ENCODE data around the gene ING3.

The ING3 gene

DNA sequence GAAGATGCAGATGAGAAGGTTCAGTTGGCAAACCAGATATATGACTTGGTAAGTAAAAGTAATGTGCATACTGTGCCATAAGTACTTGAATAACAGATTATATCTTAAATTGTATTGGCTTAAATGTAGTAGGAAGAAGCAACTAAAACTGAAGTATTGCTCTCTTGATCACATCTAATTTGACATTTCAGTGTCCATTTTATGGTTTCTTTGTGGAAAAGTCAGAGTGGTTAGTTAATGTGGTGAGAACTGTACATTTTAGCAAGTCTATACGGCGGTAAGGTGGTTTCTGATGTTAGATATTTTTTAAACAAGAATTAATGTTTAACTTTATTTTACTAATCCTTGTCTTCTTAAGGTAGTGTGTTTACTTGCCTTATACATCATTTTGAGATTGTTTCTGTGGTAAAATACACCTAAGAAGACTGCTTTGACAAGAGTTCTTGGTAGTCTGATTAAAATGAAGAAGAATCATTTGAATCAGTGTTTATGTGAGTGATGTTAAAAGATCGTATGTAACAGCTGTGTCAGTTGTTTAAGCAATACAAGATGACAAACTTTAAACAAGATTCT is 5.1 kb downstream of the ING3 start (continued):
- TF ChIP-seq, protein P1, sequence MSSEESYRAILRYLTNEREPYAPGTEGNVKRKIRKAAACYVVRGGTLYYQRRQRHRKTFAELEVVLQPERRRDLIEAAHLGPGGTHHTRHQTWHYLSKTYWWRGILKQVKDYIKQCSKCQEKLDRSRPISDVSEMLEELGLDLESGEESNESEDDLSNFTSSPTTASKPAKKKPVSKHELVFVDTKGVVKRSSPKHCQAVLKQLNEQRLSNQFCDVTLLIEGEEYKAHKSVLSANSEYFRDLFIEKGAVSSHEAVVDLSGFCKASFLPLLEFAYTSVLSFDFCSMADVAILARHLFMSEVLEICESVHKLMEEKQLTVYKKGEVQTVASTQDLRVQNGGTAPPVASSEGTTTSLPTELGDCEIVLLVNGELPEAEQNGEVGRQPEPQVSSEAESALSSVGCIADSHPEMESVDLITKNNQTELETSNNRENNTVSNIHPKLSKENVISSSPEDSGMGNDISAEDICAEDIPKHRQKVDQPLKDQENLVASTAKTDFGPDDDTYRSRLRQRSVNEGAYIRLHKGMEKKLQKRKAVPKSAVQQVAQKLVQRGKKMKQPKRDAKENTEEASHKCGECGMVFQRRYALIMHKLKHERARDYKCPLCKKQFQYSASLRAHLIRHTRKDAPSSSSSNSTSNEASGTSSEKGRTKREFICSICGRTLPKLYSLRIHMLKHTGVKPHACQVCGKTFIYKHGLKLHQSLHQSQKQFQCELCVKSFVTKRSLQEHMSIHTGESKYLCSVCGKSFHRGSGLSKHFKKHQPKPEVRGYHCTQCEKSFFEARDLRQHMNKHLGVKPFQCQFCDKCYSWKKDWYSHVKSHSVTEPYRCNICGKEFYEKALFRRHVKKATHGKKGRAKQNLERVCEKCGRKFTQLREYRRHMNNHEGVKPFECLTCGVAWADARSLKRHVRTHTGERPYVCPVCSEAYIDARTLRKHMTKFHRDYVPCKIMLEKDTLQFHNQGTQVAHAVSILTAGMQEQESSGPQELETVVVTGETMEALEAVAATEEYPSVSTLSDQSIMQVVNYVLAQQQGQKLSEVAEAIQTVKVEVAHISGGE (tag by site-specific recombination; conservative IDR thresholded peaks at IDR 0.05; ENCODE audit: low read depth), result no peak
- no peak for TF ChIP-seq KLF9 (tag by site-specific recombination; IDR thresholded peaks at IDR 0.05; ENCODE audit: low read depth)

DNA sequence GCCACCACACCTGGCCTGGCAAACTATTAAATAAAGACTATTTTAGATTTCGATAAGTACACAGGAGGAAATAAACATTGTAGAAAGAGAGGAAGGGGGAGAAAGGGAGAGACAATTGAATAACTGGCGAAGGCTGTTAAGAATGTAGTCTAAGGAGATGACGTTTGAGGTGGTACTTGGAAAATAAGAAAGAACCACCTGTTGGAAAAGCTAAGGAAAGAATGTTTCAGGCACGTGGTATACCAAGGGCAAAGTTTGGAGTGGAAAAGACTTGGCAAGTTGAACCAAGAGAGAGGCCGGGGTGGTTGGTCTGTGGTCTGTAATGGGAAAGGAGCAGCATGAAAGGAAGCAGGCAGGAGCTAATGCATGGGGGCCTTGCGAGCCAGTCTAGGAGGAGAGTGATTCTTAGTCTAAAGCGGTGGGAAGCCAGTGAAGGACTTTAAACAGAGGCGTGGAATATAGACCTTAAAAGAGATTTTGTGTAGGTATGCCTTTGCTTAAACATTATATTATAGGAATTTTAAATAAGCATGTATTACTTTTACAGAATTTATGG is 9.4 kb downstream of the ING3 start:
- Histone ChIP-seq H3K27ac (ENCODE audit: extremely low read depth, low read depth, low read length) (no peak overlapping the region), H3K9me3 (ENCODE audit: control insufficient read depth, insufficient read depth, low read depth, low read length) (no peaks in the 10 kb centered on the region), H3K4me1 (ENCODE audit: control insufficient read depth, insufficient read depth, low read length) (peaks cover 5% of the 10 kb centered on the region), H3K4me3 (ENCODE audit: low read depth, low read length) (no peak overlapping the region), H3K36me3 (ENCODE audit: control insufficient read depth in 2 of 2, insufficient read depth in 1 of 2, low read length in 2 of 2) (peaks cover 14 to 26% of the 10 kb centered on the region in 2 experiments)
- ChIA-PET CTCF (interaction anchor here (2.0 kb wide), 1 partner anchor 154 kb away, joined by 4 read pairs; no protein-coding TSS in a partner anchor), POLR2A (interaction anchor here (2.7 kb wide), 1 partner anchor 9 kb away, joined by 11 read pairs; the partner anchor contains the start of gene ING3)
- TF ChIP-seq SCRT2 (tag by site-specific recombination; IDR thresholded peaks at IDR 0.05) (peak; percentile 88), SCRT1 (tag by site-specific recombination; IDR thresholded peaks at IDR 0.05; ENCODE audit: borderline replicate concordance) (peak; percentile 73), ZNF664 (tag by site-specific recombination; IDR thresholded peaks at IDR 0.05) (0 out of 2 replicates have a peak, but pooled peaks have one; percentile 29), ZBTB17 (tag by site-specific recombination; IDR thresholded peaks at IDR 0.05) (0 out of 2 replicates have a peak, but pooled peaks have one; percentile 13), ZNF335 (tag by site-specific recombination; conservative IDR thresholded peaks at IDR 0.05) (no peak)

DNA sequence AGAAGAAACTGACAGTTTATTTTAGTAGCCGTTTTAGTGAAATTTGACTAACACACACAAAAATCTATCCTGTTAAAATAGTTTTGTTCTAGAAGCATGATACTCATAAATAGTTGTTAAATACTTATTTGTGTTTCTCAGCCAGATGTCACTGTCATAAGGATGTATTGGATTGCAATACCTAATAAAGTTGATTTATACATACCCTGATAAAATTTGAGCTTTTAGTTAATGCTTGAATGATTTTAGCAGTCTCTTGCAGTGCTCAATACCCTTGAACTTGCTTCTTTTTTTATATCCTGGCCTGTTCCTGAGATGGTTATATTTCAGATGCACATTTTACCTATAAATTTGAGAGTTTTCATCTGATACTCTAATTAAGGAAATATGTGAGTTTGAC is 10.1 kb downstream of the ING3 start:
- 0 out of 2 replicates have a peak, but pooled peaks have one; percentile 29 for TF ChIP-seq ZNF660 (tag by site-specific recombination; IDR thresholded peaks at IDR 0.05)
- peak; percentile 25; the same call in 1 of the 2 replicates for TF ChIP-seq FEZF1 (tag by site-specific recombination; IDR thresholded peaks at IDR 0.05)
- TF ChIP-seq, protein P2, sequence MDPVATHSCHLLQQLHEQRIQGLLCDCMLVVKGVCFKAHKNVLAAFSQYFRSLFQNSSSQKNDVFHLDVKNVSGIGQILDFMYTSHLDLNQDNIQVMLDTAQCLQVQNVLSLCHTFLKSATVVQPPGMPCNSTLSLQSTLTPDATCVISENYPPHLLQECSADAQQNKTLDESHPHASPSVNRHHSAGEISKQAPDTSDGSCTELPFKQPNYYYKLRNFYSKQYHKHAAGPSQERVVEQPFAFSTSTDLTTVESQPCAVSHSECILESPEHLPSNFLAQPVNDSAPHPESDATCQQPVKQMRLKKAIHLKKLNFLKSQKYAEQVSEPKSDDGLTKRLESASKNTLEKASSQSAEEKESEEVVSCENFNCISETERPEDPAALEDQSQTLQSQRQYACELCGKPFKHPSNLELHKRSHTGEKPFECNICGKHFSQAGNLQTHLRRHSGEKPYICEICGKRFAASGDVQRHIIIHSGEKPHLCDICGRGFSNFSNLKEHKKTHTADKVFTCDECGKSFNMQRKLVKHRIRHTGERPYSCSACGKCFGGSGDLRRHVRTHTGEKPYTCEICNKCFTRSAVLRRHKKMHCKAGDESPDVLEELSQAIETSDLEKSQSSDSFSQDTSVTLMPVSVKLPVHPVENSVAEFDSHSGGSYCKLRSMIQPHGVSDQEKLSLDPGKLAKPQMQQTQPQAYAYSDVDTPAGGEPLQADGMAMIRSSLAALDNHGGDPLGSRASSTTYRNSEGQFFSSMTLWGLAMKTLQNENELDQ (tag by site-specific recombination; IDR thresholded peaks at IDR 0.05; ENCODE audit: low read depth), result no peak
- TF ChIP-seq, protein P3, sequence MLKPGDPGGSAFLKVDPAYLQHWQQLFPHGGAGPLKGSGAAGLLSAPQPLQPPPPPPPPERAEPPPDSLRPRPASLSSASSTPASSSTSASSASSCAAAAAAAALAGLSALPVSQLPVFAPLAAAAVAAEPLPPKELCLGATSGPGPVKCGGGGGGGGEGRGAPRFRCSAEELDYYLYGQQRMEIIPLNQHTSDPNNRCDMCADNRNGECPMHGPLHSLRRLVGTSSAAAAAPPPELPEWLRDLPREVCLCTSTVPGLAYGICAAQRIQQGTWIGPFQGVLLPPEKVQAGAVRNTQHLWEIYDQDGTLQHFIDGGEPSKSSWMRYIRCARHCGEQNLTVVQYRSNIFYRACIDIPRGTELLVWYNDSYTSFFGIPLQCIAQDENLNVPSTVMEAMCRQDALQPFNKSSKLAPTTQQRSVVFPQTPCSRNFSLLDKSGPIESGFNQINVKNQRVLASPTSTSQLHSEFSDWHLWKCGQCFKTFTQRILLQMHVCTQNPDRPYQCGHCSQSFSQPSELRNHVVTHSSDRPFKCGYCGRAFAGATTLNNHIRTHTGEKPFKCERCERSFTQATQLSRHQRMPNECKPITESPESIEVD (tag by site-specific recombination; IDR thresholded peaks at IDR 0.05), result peak; percentile 90
- TF ChIP-seq, protein P4, sequence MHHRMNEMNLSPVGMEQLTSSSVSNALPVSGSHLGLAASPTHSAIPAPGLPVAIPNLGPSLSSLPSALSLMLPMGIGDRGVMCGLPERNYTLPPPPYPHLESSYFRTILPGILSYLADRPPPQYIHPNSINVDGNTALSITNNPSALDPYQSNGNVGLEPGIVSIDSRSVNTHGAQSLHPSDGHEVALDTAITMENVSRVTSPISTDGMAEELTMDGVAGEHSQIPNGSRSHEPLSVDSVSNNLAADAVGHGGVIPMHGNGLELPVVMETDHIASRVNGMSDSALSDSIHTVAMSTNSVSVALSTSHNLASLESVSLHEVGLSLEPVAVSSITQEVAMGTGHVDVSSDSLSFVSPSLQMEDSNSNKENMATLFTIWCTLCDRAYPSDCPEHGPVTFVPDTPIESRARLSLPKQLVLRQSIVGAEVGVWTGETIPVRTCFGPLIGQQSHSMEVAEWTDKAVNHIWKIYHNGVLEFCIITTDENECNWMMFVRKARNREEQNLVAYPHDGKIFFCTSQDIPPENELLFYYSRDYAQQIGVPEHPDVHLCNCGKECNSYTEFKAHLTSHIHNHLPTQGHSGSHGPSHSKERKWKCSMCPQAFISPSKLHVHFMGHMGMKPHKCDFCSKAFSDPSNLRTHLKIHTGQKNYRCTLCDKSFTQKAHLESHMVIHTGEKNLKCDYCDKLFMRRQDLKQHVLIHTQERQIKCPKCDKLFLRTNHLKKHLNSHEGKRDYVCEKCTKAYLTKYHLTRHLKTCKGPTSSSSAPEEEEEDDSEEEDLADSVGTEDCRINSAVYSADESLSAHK (tag by site-specific recombination; IDR thresholded peaks at IDR 0.05), result 0 out of 2 replicates have a peak, but pooled peaks have one; percentile 17

More for the DNA sequence above, 10.1 kb downstream of the ING3 start:
- Histone ChIP-seq H3K36me3 (ENCODE audit: control insufficient read depth in 2 of 2, insufficient read depth in 1 of 2, low read length in 2 of 2) (peaks cover 12 to 22% of the 10 kb centered on the region in 2 experiments), H3K4me3 (ENCODE audit: low read depth, low read length) (no peak overlapping the region), H3K27ac (ENCODE audit: extremely low read depth, low read depth, low read length) (no peak overlapping the region), H3K4me1 (ENCODE audit: control insufficient read depth, insufficient read depth, low read length) (peaks cover 5% of the 10 kb centered on the region), H3K9me3 (ENCODE audit: control insufficient read depth, insufficient read depth, low read depth, low read length) (no peaks in the 10 kb centered on the region)
- ChIA-PET POLR2A (interaction anchor here (2.7 kb wide), 1 partner anchor 10 kb away, joined by 11 read pairs; the partner anchor contains the start of gene ING3), CTCF (no interaction called here)
